Spinal cord (tissue), 10 donors: Measurements from ENCODE around the gene USB1. TPM values are rescaled to one million over a fixed set of nuclear protein-coding genes. Genes with fewer than 3 reads are reported as not detected.

ENCODE experiments used
- DNase-seq, 6 donors: peaks; one replicate each; pipeline versions ENCODE4 v3.0.0 to v3.0.0-alpha.2; 2013 to 2015; ENCODE audit warnings: low spot score in 6 of 6, low read depth in 4 of 6
- H3K27ac ChIP-seq: one replicate; pipeline ENCODE4 v1.5.1; 2013; ENCODE audit warnings: low read depth, low read length, control low read depth
- H3K27me3 ChIP-seq: one replicate; pipeline ENCODE4 v1.6.1; 2013; ENCODE audit warnings: low read length; ENCODE audit not compliant: control insufficient read depth, insufficient read depth
- H3K36me3 ChIP-seq: one replicate; pipeline ENCODE4 v1.6.1; 2013; ENCODE audit warnings: low read length; ENCODE audit not compliant: control insufficient read depth, insufficient read depth
- H3K4me1 ChIP-seq: one replicate; pipeline ENCODE4 v1.6.1; 2013; ENCODE audit warnings: low read length; ENCODE audit not compliant: control insufficient read depth, insufficient read depth
- H3K4me3 ChIP-seq: one replicate; pipeline ENCODE4 v1.5.1; 2013; ENCODE audit warnings: low read depth, low read length, control low read depth
- H3K9me3 ChIP-seq: one replicate; pipeline ENCODE4 v1.6.1; 2013; ENCODE audit warnings: low read length; ENCODE audit not compliant: control insufficient read depth, insufficient read depth
- WGBS: methylation state at CpG from one replicate; pipeline ENCODE4 v1.1.5; 2013; ENCODE audit warnings: missing lambda C conversion rate; ENCODE audit not compliant: insufficient coverage; 5-methylcytosine and 5-hydroxymethylcytosine counted together
- polyA plus RNA-seq, 2 donors: library from polyadenylated mRNA; unstranded; fragments of 120-200 nt; gene quantifications; one replicate each; pipeline ENCODE4 v1.2.1, GENCODE V29; 2013; ENCODE audit not compliant: insufficient read length in 2 of 2
- total RNA-seq, 2 donors: library from RNA; depleted of rRNA in 1 of 2; stranded (reverse); fragments of 120-200 nt in 1 of 2; fragments of >200 nt in 1 of 2; gene quantifications; one replicate each; pipeline versions ENCODE4 v1.2.3 to v1.2.4, GENCODE V29; 2013 to 2014
- donor health status: healthy.

The USB1 gene
- total and polyA plus RNA-seq, 4 donors: 9.6 to 51.7 (median 33.1) TPM

DNA sequence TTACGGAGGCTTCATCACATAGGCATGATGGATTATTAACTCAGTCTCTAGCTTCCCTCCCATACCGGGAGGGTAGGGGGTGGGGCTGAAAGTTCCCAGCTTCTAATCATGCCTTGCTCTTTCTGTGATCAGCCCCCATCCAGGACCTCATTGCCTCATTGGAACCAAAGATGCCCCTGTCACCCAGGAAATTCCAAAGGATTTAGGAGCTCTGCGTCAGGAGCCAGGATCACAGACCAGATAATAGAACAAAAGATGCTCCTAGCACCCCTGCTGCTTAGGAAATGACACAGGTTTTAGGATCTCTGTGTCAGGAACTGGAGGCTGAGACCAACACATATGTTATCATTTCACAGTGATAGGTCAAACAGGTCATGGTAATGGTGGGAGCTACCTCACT is 9.7 kb downstream of the USB1 start:
- WGBS: 80% methylated on average over 1 of the region's 3 CpGs
- H3K36me3 ChIP-seq: peaks cover 11% of the 10 kb centered on the region
- no peaks in the 10 kb centered on the region for H3K9me3 ChIP-seq
- DNase-seq: no peak
- H3K27ac ChIP-seq: no peak overlapping the region
- no peaks in the 10 kb centered on the region for H3K4me1 ChIP-seq
- H3K4me3 ChIP-seq: no peak overlapping the region
- no peaks in the 10 kb centered on the region for H3K27me3 ChIP-seq

DNA sequence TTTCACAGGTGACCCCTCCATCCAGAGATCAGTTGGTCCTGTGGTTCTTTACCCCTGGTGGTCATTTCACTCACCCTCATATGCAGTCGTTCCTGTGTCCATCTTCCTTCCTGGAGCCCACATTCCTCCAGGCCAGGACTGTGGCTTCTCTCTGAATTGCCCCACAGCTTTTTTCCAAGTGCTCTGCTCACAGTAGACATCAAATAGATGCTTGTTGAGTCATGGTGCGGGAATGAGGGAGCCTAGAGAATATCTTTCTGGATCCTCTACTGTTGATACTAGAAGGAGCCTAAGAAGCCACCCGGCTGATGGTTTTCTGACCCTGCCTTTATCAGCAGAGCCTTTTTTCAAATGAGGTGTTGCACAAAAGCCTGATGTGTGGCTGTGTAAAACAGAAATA is 10.4 kb downstream of the USB1 start:
- WGBS: 86% methylated on average over 2 of the region's 3 CpGs
- no peaks in the 10 kb centered on the region for H3K27me3 ChIP-seq
- H3K36me3 ChIP-seq: peaks cover 11% of the 10 kb centered on the region
- no peak for DNase-seq
- H3K9me3 ChIP-seq: no peaks in the 10 kb centered on the region
- no peak overlapping the region for H3K27ac ChIP-seq
- no peaks in the 10 kb centered on the region for H3K4me1 ChIP-seq
- no peak overlapping the region for H3K4me3 ChIP-seq

DNA sequence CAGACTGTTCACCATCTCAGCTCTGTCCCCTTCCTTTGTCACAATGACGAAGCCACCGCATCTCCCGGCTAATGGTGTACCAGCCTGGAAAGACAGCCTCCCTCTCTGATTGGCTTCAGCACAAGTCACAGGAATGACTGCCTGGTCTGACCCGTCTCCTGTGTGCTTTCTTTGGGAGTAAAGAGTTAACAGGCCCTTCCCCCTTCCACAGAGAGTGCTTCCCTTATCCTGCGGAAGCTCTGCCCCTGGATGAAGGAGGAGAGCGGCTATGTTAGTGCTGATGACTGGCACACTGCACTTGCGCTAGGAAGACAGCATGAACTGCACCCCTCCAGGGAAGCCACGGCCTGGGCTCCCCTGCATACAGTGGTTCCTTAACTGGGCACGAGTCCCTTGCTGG is 11.3 kb downstream of the USB1 start:
- H3K9me3 ChIP-seq: no peaks in the 10 kb centered on the region
- H3K27me3 ChIP-seq: no peaks in the 10 kb centered on the region
- peaks cover 11% of the 10 kb centered on the region for H3K36me3 ChIP-seq
- no peak overlapping the region for H3K4me3 ChIP-seq
- H3K4me1 ChIP-seq: no peaks in the 10 kb centered on the region
- no peak for DNase-seq
- 71% methylated on average over 8 of the region's 9 CpGs for WGBS
- H3K27ac ChIP-seq: no peak overlapping the region

DNA sequence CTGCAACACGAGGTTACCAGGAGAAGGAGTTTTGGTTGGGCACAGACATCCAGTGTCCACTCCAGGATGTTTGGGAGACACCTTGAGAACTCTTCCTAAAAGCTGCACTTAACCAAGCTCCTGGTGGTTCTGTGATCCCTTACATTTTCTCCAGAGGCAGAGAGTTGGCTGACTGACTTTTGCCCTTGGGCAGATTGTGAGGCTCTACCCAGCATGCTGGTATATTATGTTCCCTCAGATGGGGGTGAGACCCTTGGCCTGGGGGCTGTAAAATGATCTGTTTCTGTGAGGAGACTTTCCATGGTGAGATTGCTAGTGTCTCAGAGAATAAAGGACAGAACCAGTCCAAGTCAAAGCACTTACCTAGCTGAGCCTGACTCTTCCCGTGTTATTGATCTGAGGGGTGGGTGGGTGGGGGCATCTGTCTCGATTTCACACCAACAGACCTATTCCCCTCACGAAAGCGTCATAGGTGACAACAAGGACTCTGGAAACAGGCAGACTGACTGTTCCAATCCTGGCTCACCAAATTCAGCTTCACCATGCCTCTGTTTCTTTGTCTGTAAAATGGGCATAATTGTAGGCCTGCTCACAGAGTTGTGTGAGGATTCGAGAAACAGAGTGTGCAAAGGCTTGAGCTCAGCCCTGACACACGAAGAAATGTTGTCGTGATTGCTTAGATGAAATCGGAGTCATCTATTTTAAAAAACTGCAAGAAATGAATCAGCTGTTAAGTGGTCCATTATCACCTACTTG is 12.2 kb downstream of the USB1 start:
- whole genome bisulfite sequencing: 83% methylated on average over 3 of the region's 9 CpGs
- H3K36me3 ChIP-seq: peaks cover 11% of the 10 kb centered on the region

DNA sequence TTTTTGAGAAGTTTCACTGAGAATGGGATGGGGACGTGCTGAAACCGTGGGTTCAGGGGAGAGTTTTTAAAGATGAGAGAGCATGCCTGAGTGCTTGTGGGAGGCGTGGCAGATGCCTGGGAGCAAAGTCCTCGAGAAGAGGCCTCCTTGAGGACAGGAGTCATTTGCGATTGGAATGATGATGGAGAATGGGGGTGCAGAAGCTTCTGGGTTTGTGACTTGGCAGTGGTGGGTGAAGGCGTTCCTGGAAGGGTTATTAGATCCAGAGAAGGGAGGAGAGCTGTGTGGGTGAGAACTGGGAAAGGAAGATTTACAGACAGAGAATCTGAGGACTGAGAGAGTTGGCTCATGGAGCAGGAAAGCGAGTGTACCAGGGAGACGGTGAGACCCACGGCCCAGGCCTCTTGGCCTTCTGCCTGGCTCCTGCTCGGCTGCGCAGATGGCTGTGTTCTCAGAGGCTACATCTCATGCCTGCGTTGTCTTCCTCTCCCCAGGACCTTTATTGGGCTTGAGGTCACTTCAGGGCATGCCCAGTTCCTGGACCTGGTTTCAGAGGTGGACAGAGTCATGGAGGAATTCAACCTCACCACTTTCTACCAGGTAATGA is 15.7 kb downstream of the USB1 start:
- Histone ChIP-seq H3K4me1 (peaks cover 20% of the 10 kb centered on the region), H3K4me3 (no peak overlapping the region), H3K9me3 (no peaks in the 10 kb centered on the region), H3K27me3 (no peaks in the 10 kb centered on the region), H3K36me3 (peaks cover 28% of the 10 kb centered on the region), H3K27ac (no peak overlapping the region)
- WGBS: 75% methylated on average over 12 of the region's 12 CpGs
- DNase-seq: no peak

More for the DNA sequence above, 12.2 kb downstream of the USB1 start:
- Histone ChIP-seq H3K9me3 (no peaks in the 10 kb centered on the region), H3K4me3 (no peak overlapping the region), H3K27me3 (no peaks in the 10 kb centered on the region), H3K4me1 (no peaks in the 10 kb centered on the region), H3K27ac (no peak overlapping the region)
- no peak for DNase-seq

DNA sequence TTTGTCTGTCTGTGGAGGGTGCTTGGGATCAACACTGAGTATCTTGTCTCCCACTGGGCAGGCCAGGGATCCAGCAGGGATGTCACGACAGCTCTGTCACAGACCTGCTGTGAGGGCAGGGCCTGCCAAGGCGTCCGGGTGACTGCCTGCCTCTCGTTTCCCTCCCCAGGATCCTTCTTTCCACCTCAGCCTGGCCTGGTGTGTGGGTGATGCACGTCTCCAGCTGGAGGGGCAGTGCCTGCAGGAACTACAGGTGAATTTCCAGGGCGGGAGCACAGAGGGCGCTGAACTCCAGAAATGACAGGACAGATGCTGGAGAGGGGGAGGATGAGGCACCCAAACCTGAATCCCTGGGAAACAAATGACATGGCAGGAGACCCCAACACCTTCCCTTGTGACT is 17.6 kb downstream of the USB1 start:
- Histone ChIP-seq H3K4me1 (peaks cover 39% of the 10 kb centered on the region), H3K27me3 (no peaks in the 10 kb centered on the region), H3K27ac (no peak overlapping the region), H3K36me3 (peaks cover 23% of the 10 kb centered on the region), H3K9me3 (no peaks in the 10 kb centered on the region), H3K4me3 (no peak overlapping the region)
- peak in 1 of 6 donors; percentile 7 for DNase-seq
- 75% methylated on average over 7 of the region's 7 CpGs for WGBS

DNA sequence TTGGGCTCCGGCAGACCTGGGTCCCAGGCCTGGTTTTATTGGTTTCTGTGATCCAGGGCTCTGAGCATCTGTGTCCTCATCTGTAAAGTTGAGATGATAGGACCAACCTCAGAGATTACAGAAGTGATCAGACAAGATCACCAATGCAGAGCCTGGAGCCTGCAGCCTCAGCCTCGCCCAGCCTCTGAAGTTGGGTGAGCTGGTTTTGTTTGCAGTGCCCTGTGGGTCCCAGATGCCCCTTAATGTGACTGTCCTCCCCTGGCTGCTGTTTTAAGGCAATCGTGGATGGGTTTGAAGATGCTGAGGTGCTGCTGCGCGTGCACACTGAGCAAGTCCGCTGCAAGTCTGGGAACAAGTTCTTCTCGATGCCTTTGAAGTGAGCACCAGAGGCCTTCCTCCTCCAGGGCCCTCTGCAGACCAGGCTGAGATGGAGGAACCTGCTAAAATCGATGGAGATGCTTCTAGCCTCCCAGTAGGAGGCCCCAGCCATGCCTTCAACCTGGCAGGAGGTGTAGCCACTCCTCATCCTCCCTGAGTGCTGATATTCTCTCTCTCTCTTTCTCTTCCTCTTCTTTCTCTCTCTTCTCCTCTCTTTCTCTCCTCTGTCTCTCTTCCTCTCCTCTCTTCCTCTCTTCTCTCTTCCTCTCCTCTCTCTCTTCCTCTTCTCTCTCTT is 18.8 kb downstream of the USB1 start:
- peaks cover 3% of the 10 kb centered on the region for H3K27me3 ChIP-seq
- H3K4me1 ChIP-seq: peaks cover 48% of the 10 kb centered on the region
- 80% methylated on average over 8 of the region's 8 CpGs for WGBS
- no peaks in the 10 kb centered on the region for H3K9me3 ChIP-seq
- no peak overlapping the region for H3K27ac ChIP-seq
- no peak overlapping the region for H3K4me3 ChIP-seq
- H3K36me3 ChIP-seq: peaks cover 23% of the 10 kb centered on the region
- DNase-seq: no peak

DNA sequence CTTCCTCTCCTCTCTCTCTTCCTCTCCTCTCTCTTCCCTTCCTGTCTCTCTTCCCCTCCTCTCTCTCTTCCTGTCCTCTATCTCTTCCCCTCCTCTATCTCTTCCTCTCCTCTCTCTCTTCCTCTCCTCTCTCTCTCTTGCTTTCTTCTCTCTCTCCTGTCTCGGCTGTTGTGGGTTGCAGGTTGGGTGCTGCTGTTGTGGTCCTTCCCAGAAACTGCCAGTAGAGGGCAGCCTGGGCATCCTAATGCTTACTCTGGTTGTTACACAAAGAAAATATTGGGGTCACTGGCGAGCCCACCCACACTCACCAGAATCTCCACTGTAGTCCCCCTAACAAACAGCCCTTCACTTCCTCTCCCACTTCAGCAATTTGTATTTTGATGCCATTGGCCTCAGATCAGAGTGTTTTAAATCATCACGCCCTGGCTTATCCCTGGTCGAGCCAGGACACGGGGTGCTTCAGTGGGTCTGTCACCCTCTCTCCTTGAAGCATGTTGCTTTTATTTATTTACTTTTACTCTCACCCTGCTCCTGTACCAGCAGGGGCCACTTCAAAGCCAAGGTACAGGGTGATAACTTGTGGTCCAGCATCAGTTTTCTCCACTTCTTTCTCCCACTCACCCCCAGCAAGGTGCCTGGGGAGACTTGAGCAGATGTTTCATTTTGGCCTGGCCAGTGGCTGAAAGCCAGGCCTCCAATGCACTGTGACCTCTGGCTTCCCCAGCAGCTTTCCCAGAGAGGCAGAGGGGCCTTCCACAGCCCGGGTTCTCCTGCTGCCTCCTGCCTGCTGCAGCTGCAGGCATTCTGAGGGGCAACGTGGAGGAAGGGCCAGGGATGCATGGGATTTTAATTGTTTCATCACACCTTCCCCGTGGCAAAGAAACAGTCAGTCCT is 19.7 kb downstream of the USB1 start:
- Histone ChIP-seq H3K4me1 (peaks cover 53% of the 10 kb centered on the region), H3K9me3 (no peaks in the 10 kb centered on the region), H3K4me3 (no peak overlapping the region), H3K27ac (peak overlapping the region; percentile 41), H3K27me3 (peaks cover 3% of the 10 kb centered on the region), H3K36me3 (peaks cover 23% of the 10 kb centered on the region)
- WGBS: 44% methylated on average over 5 of the region's 8 CpGs
- peak in 3 of 6 donors; percentile 60 to 95 (median 90) for DNase-seq
